HepG2 (cell line): ENCODE data around the gene GFOD1. TPM values are rescaled to one million over a fixed set of nuclear protein-coding genes. Genes with fewer than 3 reads are reported as not detected.
A peak's percentile ranks its signal among the peaks of the same experiment; 100 is the strongest.

ENCODE experiments used
- ARNT2 ChIP-seq: sonication (generic); formaldehyde crosslinking; IDR thresholded peaks from 2 replicates; pipeline ENCODE4 v1.8.0; 2022; ENCODE audit warnings: mild to moderate bottlenecking, low read depth, missing genetic modification reagents, moderate library complexity
- ATAD3A ChIP-seq: sonication (generic); formaldehyde crosslinking; IDR thresholded peaks from 2 replicates; pipeline ENCODE4 v1.4.0; 2020; ENCODE audit warnings: missing genetic modification reagents
- ATF7-NPFF ChIP-seq: sonication (generic); formaldehyde crosslinking; IDR thresholded peaks from 2 replicates; pipeline ENCODE4 v1.8.1; 2023; ENCODE audit warnings: mild to moderate bottlenecking, low read depth, missing genetic modification reagents, moderate library complexity
- CENPT ChIP-seq: sonication (generic); formaldehyde crosslinking; IDR thresholded peaks from 2 replicates; pipeline ENCODE4 v1.8.0; 2022; ENCODE audit warnings: low read depth, mild to moderate bottlenecking, moderate library complexity, missing genetic modification reagents
- CREM ChIP-seq, 2 experiments: sonication (generic) in 1 of 2; formaldehyde crosslinking in 1 of 2; IDR thresholded peaks; 2 replicates each; pipeline versions ENCODE4 v1.4.0 to v1.6.1; 2016 to 2020; ENCODE audit warnings: antibody characterized with exemption in 1 of 2, mild to moderate bottlenecking in 1 of 2, missing genetic modification reagents in 1 of 2
- EZH2 ChIP-seq: conservative IDR thresholded peaks from 2 replicates; pipeline ENCODE4 v1.6.1; 2012; ENCODE audit warnings: mild to moderate bottlenecking, low read depth, low read length, moderate library complexity
- FOXK2 ChIP-seq: fragments of 450-650 bp; IDR thresholded peaks from 2 replicates; pipeline ENCODE4 v1.6.1; 2016
- GTF3A ChIP-seq: sonication (generic); formaldehyde crosslinking; conservative IDR thresholded peaks from 2 replicates; pipeline ENCODE4 v1.4.0; 2020; ENCODE audit warnings: mild to moderate bottlenecking, missing genetic modification reagents
- HOXA5 ChIP-seq: sonication (generic); formaldehyde crosslinking; IDR thresholded peaks from 2 replicates; pipeline ENCODE4 v1.4.0; 2020; ENCODE audit warnings: missing genetic modification reagents
- KAT8 ChIP-seq: IDR thresholded peaks from 2 replicates; pipeline ENCODE4 v1.6.1; 2016; ENCODE audit warnings: missing genetic modification reagents, missing compliant biosample characterization
- KDM1A ChIP-seq: IDR thresholded peaks from 2 replicates; pipeline ENCODE4 v1.6.1; 2016; ENCODE audit warnings: missing compliant biosample characterization
- KMT2B ChIP-seq: IDR thresholded peaks from 2 replicates; pipeline ENCODE4 v1.6.1; 2016; ENCODE audit warnings: missing genetic modification reagents, missing compliant biosample characterization
- MTA3 ChIP-seq: sonication (generic); formaldehyde crosslinking; IDR thresholded peaks from 2 replicates; pipeline ENCODE4 v1.4.0; 2020; ENCODE audit warnings: missing genetic modification reagents
- NFE2 ChIP-seq: sonication (generic); formaldehyde crosslinking; IDR thresholded peaks from 2 replicates; pipeline ENCODE4 v1.4.0; 2020; ENCODE audit warnings: missing genetic modification reagents
- POLR2G ChIP-seq: fragments of 200-400 bp; formaldehyde crosslinking; IDR thresholded peaks from 2 replicates; pipeline ENCODE4 v1.6.1; 2018; ENCODE audit warnings: mild to moderate bottlenecking, low read depth, low read length, moderate library complexity
- RNF2 ChIP-seq: fragments of 450-650 bp; conservative IDR thresholded peaks from 2 replicates; pipeline ENCODE4 v1.6.1; 2016; ENCODE audit warnings: low read depth
- SALL1 ChIP-seq: sonication (generic); formaldehyde crosslinking; IDR thresholded peaks from 2 replicates; pipeline ENCODE4 v1.8.0; 2022; ENCODE audit warnings: mild to moderate bottlenecking, missing genetic modification reagents
- SNAPC2 ChIP-seq: sonication (generic); formaldehyde crosslinking; IDR thresholded peaks from 2 replicates; pipeline ENCODE4 v1.8.1; 2022; ENCODE audit warnings: mild to moderate bottlenecking, missing genetic modification reagents
- SRF ChIP-seq: IDR thresholded peaks from 2 replicates; pipeline ENCODE4 v1.6.1; 2011; ENCODE audit warnings: mild to moderate bottlenecking, low read depth, low read length, moderate library complexity
- SSRP1 ChIP-seq: IDR thresholded peaks from 2 replicates; pipeline ENCODE4 v1.6.1; 2016; ENCODE audit warnings: control low read depth
- ZBTB25 ChIP-seq: IDR thresholded peaks from 2 replicates; pipeline ENCODE4 v1.6.1; 2018; ENCODE audit warnings: missing genetic modification reagents
- ZFYVE20 ChIP-seq: sonication (generic); formaldehyde crosslinking; IDR thresholded peaks from 2 replicates; pipeline ENCODE4 v1.8.0; 2023; ENCODE audit warnings: low read depth, mild to moderate bottlenecking, moderate library complexity, missing genetic modification reagents, borderline replicate concordance
- ZNF24 ChIP-seq: fragments of 450-650 bp; IDR thresholded peaks from 2 replicates; pipeline ENCODE4 v1.6.1; 2017; ENCODE audit warnings: antibody characterized with exemption, mild to moderate bottlenecking
- ZNF496 ChIP-seq: sonication (generic); formaldehyde crosslinking; IDR thresholded peaks from 2 replicates; pipeline ENCODE4 v1.8.1; 2023; ENCODE audit warnings: mild to moderate bottlenecking, moderate library complexity, missing genetic modification reagents; ENCODE audit not compliant: insufficient replicate concordance
- ZNF709 ChIP-seq: sonication (generic); formaldehyde crosslinking; IDR thresholded peaks from 2 replicates; pipeline ENCODE4 v1.5.0; 2020; ENCODE audit warnings: mild to moderate bottlenecking, missing genetic modification reagents
- ZNF766 ChIP-seq: sonication (generic); formaldehyde crosslinking; IDR thresholded peaks from 2 replicates; pipeline ENCODE4 v1.5.0; 2020; ENCODE audit warnings: missing genetic modification reagents, borderline replicate concordance
- ZNF776 ChIP-seq: sonication (generic); formaldehyde crosslinking; IDR thresholded peaks from 2 replicates; pipeline ENCODE4 v1.4.0; 2020; ENCODE audit warnings: mild to moderate bottlenecking, missing genetic modification reagents
- ZSCAN22 ChIP-seq: sonication (generic); formaldehyde crosslinking; IDR thresholded peaks from 2 replicates; pipeline ENCODE4 v1.4.0; 2020; ENCODE audit warnings: mild to moderate bottlenecking, missing genetic modification reagents
- polyA plus RNA-seq, 8 experiments: library from polyadenylated mRNA; depleted of rRNA in 3 of 8; stranded (reverse) in 7 of 8; unstranded in 1 of 8; fragments of >200 nt; fragmentation: Illumina TruSeq in 4 of 8; extraction: Trizol in 4 of 8; gene quantifications; 2 replicates each; pipeline versions ENCODE4 v1.2.1 to v1.2.3, GENCODE V29; 2011 to 2016; ENCODE audit warnings: low read depth in 4 of 8, missing spikeins in 1 of 8, mixed read lengths in 1 of 8; ENCODE audit not compliant: insufficient read depth in 1 of 8
- total RNA-seq, 5 experiments: library from RNA; depleted of rRNA; stranded (reverse); fragments of >200 nt; fragmentation: Illumina TruSeq; extraction: Trizol; gene quantifications; 2 replicates each; pipeline ENCODE4 v1.2.3, GENCODE V29; 2016; ENCODE audit warnings: low read depth in 1 of 5
- TF ChIP-seq, protein P1 (sequence below): fragments of 450-650 bp; IDR thresholded peaks from 2 replicates; pipeline ENCODE4 v1.6.1; 2017; ENCODE audit warnings: mild to moderate bottlenecking

The GFOD1 gene
- total and polyA plus RNA-seq, 2 of the 13 experiments (the other 11 are each of a cell fraction or from before 2014, with no cell fraction given): 1.9 to 6.4 TPM

GRCh38 chr6:13487122-13488014 is at the start of gene GFOD1 (continued):
- 0 out of 2 replicates have a peak, but pooled peaks have one; percentile 31 for TF ChIP-seq ZNF766 (CRISPR knock-in tag)
- TF ChIP-seq ARNT2 (CRISPR knock-in tag): peak; percentile 77
- no peak for TF ChIP-seq CREM (IDR thresholded peaks at IDR 0.05)
- TF ChIP-seq CREM (CRISPR knock-in tag; IDR thresholded peaks at IDR 0.05): no peak
- no peak for TF ChIP-seq ZNF496
- TF ChIP-seq FOXK2: no peak
- peak; percentile 81; the same call in 1 of the 2 replicates for TF ChIP-seq ATF7-NPFF (CRISPR knock-in tag)
- TF ChIP-seq, protein P1, sequence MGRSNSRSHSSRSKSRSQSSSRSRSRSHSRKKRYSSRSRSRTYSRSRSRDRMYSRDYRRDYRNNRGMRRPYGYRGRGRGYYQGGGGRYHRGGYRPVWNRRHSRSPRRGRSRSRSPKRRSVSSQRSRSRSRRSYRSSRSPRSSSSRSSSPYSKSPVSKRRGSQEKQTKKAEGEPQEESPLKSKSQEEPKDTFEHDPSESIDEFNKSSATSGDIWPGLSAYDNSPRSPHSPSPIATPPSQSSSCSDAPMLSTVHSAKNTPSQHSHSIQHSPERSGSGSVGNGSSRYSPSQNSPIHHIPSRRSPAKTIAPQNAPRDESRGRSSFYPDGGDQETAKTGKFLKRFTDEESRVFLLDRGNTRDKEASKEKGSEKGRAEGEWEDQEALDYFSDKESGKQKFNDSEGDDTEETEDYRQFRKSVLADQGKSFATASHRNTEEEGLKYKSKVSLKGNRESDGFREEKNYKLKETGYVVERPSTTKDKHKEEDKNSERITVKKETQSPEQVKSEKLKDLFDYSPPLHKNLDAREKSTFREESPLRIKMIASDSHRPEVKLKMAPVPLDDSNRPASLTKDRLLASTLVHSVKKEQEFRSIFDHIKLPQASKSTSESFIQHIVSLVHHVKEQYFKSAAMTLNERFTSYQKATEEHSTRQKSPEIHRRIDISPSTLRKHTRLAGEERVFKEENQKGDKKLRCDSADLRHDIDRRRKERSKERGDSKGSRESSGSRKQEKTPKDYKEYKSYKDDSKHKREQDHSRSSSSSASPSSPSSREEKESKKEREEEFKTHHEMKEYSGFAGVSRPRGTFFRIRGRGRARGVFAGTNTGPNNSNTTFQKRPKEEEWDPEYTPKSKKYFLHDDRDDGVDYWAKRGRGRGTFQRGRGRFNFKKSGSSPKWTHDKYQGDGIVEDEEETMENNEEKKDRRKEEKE: no peak
- TF ChIP-seq KAT8 (CRISPR knock-in tag): no peak
- peak; percentile 27; the same call in 1 of the 2 replicates for TF ChIP-seq CENPT (CRISPR knock-in tag)
- TF ChIP-seq ZNF24: no peak
- TF ChIP-seq SNAPC2 (CRISPR knock-in tag): no peak
- TF ChIP-seq ZBTB25 (CRISPR knock-in tag): no peak; the same call in 1 of the 2 replicates
- TF ChIP-seq SALL1: no peak; the same call in none of the 2 replicates
- TF ChIP-seq SSRP1 (CRISPR knock-in tag): no peak
- no peak for TF ChIP-seq ZFYVE20
- TF ChIP-seq SRF: no peak
- TF ChIP-seq NFE2 (CRISPR knock-in tag): no peak
- peak; percentile 75 for TF ChIP-seq POLR2G
- no peak; the same call in 1 of the 2 replicates for TF ChIP-seq RNF2
- no peak for TF ChIP-seq MTA3 (CRISPR knock-in tag)
- no peak for TF ChIP-seq ZNF776 (CRISPR knock-in tag)
- TF ChIP-seq HOXA5 (CRISPR knock-in tag): no peak
- TF ChIP-seq ZSCAN22 (CRISPR knock-in tag): no peak
- 0 out of 2 replicates have a peak, but pooled peaks have one; percentile 11 for TF ChIP-seq KMT2B
- no peak for TF ChIP-seq EZH2
- TF ChIP-seq GTF3A (CRISPR knock-in tag): no peak
- TF ChIP-seq KDM1A (CRISPR knock-in tag): no peak; the same call in 1 of the 2 replicates
- no peak for TF ChIP-seq ZNF709 (CRISPR knock-in tag)
- no peak for TF ChIP-seq ATAD3A (CRISPR knock-in tag)
